ENCODE results near the gene KLHL17.

KLHL17 gene

DNA sequence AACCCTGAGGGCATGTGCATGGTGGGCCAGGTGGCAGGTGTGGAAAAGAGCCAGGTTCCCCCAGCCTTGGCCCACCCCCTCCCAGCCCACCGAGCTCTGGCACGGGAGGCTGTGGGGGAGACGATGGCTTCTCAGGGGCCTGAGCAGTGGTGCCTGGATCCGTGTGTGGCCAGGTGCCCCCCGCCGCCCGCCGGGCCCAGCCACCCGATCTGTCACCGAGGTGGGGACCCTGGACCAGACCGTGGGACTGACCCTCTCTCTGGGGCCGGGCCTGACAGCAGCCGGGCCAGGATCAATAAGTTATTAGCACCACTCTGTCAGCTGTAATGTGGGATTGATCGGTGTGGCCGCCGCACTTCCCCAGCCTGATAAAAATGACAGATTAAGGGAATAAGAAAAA lies 22.9 kb upstream of the KLHL17 start:
- Histone ChIP-seq H3K4me1 (ENCODE audit: control insufficient read depth, low read length) (peaks cover 20% of the 10 kb centered on the region), H3K36me3 (ENCODE audit: control insufficient read depth, low read length) (no peaks in the 10 kb centered on the region), H3K27ac (ENCODE audit: low read depth, low read length) (no peak overlapping the region), H3K9me2 (replicated peaks; ENCODE audit: control insufficient read depth, low read length) (no peaks in the 10 kb centered on the region), H3K27me3 (ENCODE audit: control insufficient read depth, low read length) (peaks cover 42% of the 10 kb centered on the region), H3K4me3 (ENCODE audit: low read length) (no peak overlapping the region), H3K9me3 (ENCODE audit: control insufficient read depth, insufficient read depth, low read length) (no peaks in the 10 kb centered on the region), H3K79me2 (ENCODE audit: control insufficient read depth, low read length) (no peaks in the 10 kb centered on the region), H3K4me2 (ENCODE audit: low read length) (no peak overlapping the region), H3F3A (ENCODE audit: control insufficient read depth, insufficient read depth) (no peaks in the 10 kb centered on the region), H4K20me1 (ENCODE audit: control insufficient read depth, insufficient read depth, low read depth, low read length) (peaks cover 6% of the 10 kb centered on the region; the same call in 1 of the 2 replicates)
- TF ChIP-seq EZH2phosphoT487 (IDR thresholded peaks at IDR 0.05; ENCODE audit: borderline replicate concordance, low read length) (no peak), CTCF (IDR thresholded peaks at IDR 0.05; ENCODE audit: low read depth, low read length, poor library complexity, severe bottlenecking) (no peak)

GRCh38 chr1:938088-938683 lies 22.2 kb upstream of the KLHL17 start:
- peaks cover 20% of the 10 kb centered on the region for H3K4me1 ChIP-seq (ENCODE audit: control insufficient read depth, low read length)
- H3F3A ChIP-seq (ENCODE audit: control insufficient read depth, insufficient read depth): no peaks in the 10 kb centered on the region
- H3K27ac ChIP-seq (ENCODE audit: low read depth, low read length): no peak overlapping the region
- no peak overlapping the region for H3K4me2 ChIP-seq (ENCODE audit: low read length)
- no peak overlapping the region for H3K4me3 ChIP-seq (ENCODE audit: low read length)
- TF ChIP-seq EZH2phosphoT487 (IDR thresholded peaks at IDR 0.05; ENCODE audit: borderline replicate concordance, low read length): no peak
- TF ChIP-seq CTCF (IDR thresholded peaks at IDR 0.05; ENCODE audit: low read depth, low read length, poor library complexity, severe bottlenecking): no peak
- no peaks in the 10 kb centered on the region for H3K9me3 ChIP-seq (ENCODE audit: control insufficient read depth, insufficient read depth, low read length)
- no peaks in the 10 kb centered on the region for H3K36me3 ChIP-seq (ENCODE audit: control insufficient read depth, low read length)
- peaks cover 9% of the 10 kb centered on the region for H4K20me1 ChIP-seq (ENCODE audit: control insufficient read depth, insufficient read depth, low read depth, low read length)
- H3K9me2 ChIP-seq (replicated peaks; ENCODE audit: control insufficient read depth, low read length): no peaks in the 10 kb centered on the region
- peaks cover 49% of the 10 kb centered on the region for H3K27me3 ChIP-seq (ENCODE audit: control insufficient read depth, low read length)
- H3K79me2 ChIP-seq (ENCODE audit: control insufficient read depth, low read length): no peaks in the 10 kb centered on the region

- Histone ChIP-seq H3K27me3 (ENCODE audit: control insufficient read depth, low read length) (peaks cover 49% of the 10 kb centered on the region), H3K9me3 (ENCODE audit: control insufficient read depth, insufficient read depth, low read length) (no peaks in the 10 kb centered on the region), H3K79me2 (ENCODE audit: control insufficient read depth, low read length) (no peaks in the 10 kb centered on the region), H3K4me1 (ENCODE audit: control insufficient read depth, low read length) (peaks cover 20% of the 10 kb centered on the region), H3K4me3 (ENCODE audit: low read length) (no peak overlapping the region), H3K9me2 (replicated peaks; ENCODE audit: control insufficient read depth, low read length) (no peaks in the 10 kb centered on the region), H4K20me1 (ENCODE audit: control insufficient read depth, insufficient read depth, low read depth, low read length) (peaks cover 9% of the 10 kb centered on the region), H3K36me3 (ENCODE audit: control insufficient read depth, low read length) (no peaks in the 10 kb centered on the region), H3F3A (ENCODE audit: control insufficient read depth, insufficient read depth) (no peaks in the 10 kb centered on the region), H3K27ac (ENCODE audit: low read depth, low read length) (no peak overlapping the region), H3K4me2 (ENCODE audit: low read length) (no peak overlapping the region)
- TF ChIP-seq CTCF (IDR thresholded peaks at IDR 0.05; ENCODE audit: low read depth, low read length, poor library complexity, severe bottlenecking) (no peak), EZH2phosphoT487 (IDR thresholded peaks at IDR 0.05; ENCODE audit: borderline replicate concordance, low read length) (no peak)
Observed at GRCh38 chr1:938711-939489, 21.5 kb upstream of the KLHL17 start.
